Smooth muscle cell (in vitro differentiated cells): ENCODE measurements around the gene LPAR2. TPM values are rescaled to one million over a fixed set of nuclear protein-coding genes. Genes with fewer than 3 reads are reported as not detected.
"Not testable (repeated sequence)": the region's sequence is repeated elsewhere in the genome, so short reads cannot be mapped to it uniquely, and the experiment has no call there.

ENCODE experiments used
- DNase-seq: peaks from one replicate; lab custom pipeline; 2025; ENCODE audit not compliant: unreplicated experiment; lab: John Stamatoyannopoulos, UW
- H2AFZ ChIP-seq: fragments of 200-600 bp; sonication (generic); 2 replicates; pipeline ENCODE4 v1.6.0; 2016; ENCODE audit warnings: antibody characterized with exemption, low read depth, mild to moderate bottlenecking
- H3F3A ChIP-seq: fragments of 200-600 bp; sonication (generic); 2 replicates; pipeline ENCODE4 v1.6.0; 2017; ENCODE audit warnings: antibody characterized with exemption, low read depth
- H3K27ac ChIP-seq: fragments of 200-600 bp; sonication (generic); 2 replicates; pipeline ENCODE4 v1.5.1; 2016; ENCODE audit warnings: low read depth, mild to moderate bottlenecking
- H3K27me3 ChIP-seq: fragments of 200-600 bp; sonication (generic); 2 replicates; pipeline ENCODE4 v1.6.1; 2016; ENCODE audit warnings: low read depth, mild to moderate bottlenecking
- H3K36me3 ChIP-seq: fragments of 200-600 bp; sonication (generic); 2 replicates; pipeline ENCODE4 v1.5.1; 2016; ENCODE audit warnings: low read depth
- H3K4me1 ChIP-seq: fragments of 200-600 bp; sonication (generic); 2 replicates; pipeline ENCODE4 v1.5.1; 2016; ENCODE audit warnings: low read depth
- H3K4me2 ChIP-seq: fragments of 200-600 bp; sonication (generic); 2 replicates; pipeline ENCODE4 v1.6.0; 2016; ENCODE audit warnings: mild to moderate bottlenecking
- H3K4me3 ChIP-seq: fragments of 200-600 bp; sonication (generic); 2 replicates; pipeline ENCODE4 v1.5.1; 2016; ENCODE audit warnings: mild to moderate bottlenecking
- H3K79me2 ChIP-seq: fragments of 200-600 bp; sonication (generic); 2 replicates; pipeline ENCODE4 v1.6.0; 2016; ENCODE audit warnings: low read depth, mild to moderate bottlenecking
- H3K9ac ChIP-seq: fragments of 200-600 bp; sonication (generic); 2 replicates; pipeline ENCODE4 v1.6.0; 2016; ENCODE audit warnings: low read depth
- H3K9me3 ChIP-seq: fragments of 200-600 bp; sonication (generic); replicated peaks from 2 replicates; pipeline ENCODE4 v1.5.1; 2016; ENCODE audit warnings: low read depth
- H4K20me1 ChIP-seq: fragments of 200-600 bp; sonication (generic); 2 replicates; pipeline ENCODE4 v1.6.0; 2016; ENCODE audit warnings: low read depth
- CTCF ChIP-seq: fragments of 200-600 bp; sonication (generic); IDR thresholded peaks from 2 replicates; pipeline ENCODE4 v1.5.1; 2017; ENCODE audit warnings: borderline replicate concordance, mild to moderate bottlenecking, antibody characterized with exemption; ENCODE audit not compliant: insufficient read depth, poor library complexity, severe bottlenecking
- WGBS: methylation state at CpG from one replicate; pipeline ENCODE4 v1.1.7; 2016; ENCODE audit warnings: low lambda C conversion rate; 5-methylcytosine and 5-hydroxymethylcytosine counted together
- polyA plus RNA-seq: library from polyadenylated mRNA; unstranded; fragments of >200 nt; fragmentation: Nextera tagmentation; extraction: Ambion mirVana; gene quantifications from 2 replicates; pipeline ENCODE4 v1.2.1, GENCODE V29; 2016
- total RNA-seq: library from RNA; depleted of rRNA; stranded (reverse); fragments of >200 nt; gene quantifications from 2 replicates; pipeline ENCODE4 v1.2.3, GENCODE V29; 2014

Gene LPAR2
- total and polyA plus RNA-seq, 2 experiments from 2014 or later, result 13.2 to 20.1 TPM

- no peak overlapping the region for H3K4me3 ChIP-seq
- no peak for TF ChIP-seq CTCF
- H3K9me3 ChIP-seq, result no peaks in the 10 kb centered on the region
- H3K9ac ChIP-seq, result no peak overlapping the region
- no peaks in the 10 kb centered on the region for H3K79me2 ChIP-seq
- H4K20me1 ChIP-seq, result no peaks in the 10 kb centered on the region
- no peak overlapping the region for H3K27ac ChIP-seq
- no peak for DNase-seq
- H3K4me2 ChIP-seq, result no peak overlapping the region
- no peak overlapping the region for H2AFZ ChIP-seq
- no peaks in the 10 kb centered on the region for H3K27me3 ChIP-seq
- H3F3A ChIP-seq, result no peaks in the 10 kb centered on the region
- no peaks in the 10 kb centered on the region for H3K36me3 ChIP-seq
- 97% methylated on average over 1 of the region's 1 CpG for WGBS
- no peaks in the 10 kb centered on the region for H3K4me1 ChIP-seq
Measured at GRCh38 chr19:19600793-19601330, 27.2 kb downstream of the LPAR2 start.

GRCh38 chr19:19598728-19599451 lies 29.1 kb downstream of the LPAR2 start:
- H3K27me3 ChIP-seq, H3K27ac ChIP-seq, H3K4me3 ChIP-seq, H4K20me1 ChIP-seq, H3K9me3 ChIP-seq, H3K79me2 ChIP-seq, H3K4me2 ChIP-seq, H3K4me1 ChIP-seq, H2AFZ ChIP-seq, H3K9ac ChIP-seq, H3F3A ChIP-seq, H3K36me3 ChIP-seq, DNase-seq: not testable (repeated sequence)
- WGBS, result 95% methylated on average over 20 of the region's 20 CpGs

- no peaks in the 10 kb centered on the region for H3F3A ChIP-seq
- H3K4me3 ChIP-seq, result no peak overlapping the region
- 95% methylated on average over 8 of the region's 8 CpGs for WGBS
- no peak for DNase-seq
- no peaks in the 10 kb centered on the region for H3K36me3 ChIP-seq
- no peak overlapping the region for H3K27ac ChIP-seq
- H3K27me3 ChIP-seq, result no peaks in the 10 kb centered on the region
- no peaks in the 10 kb centered on the region for H3K79me2 ChIP-seq
- TF ChIP-seq CTCF, result no peak
- H2AFZ ChIP-seq, result no peak overlapping the region
- no peak overlapping the region for H3K4me2 ChIP-seq
- H3K9me3 ChIP-seq, result no peaks in the 10 kb centered on the region
- no peaks in the 10 kb centered on the region for H4K20me1 ChIP-seq
- H3K4me1 ChIP-seq, result no peaks in the 10 kb centered on the region
- no peak overlapping the region for H3K9ac ChIP-seq
Measured at GRCh38 chr19:19597809-19598306, 30.2 kb downstream of the LPAR2 start.

- Histone ChIP-seq H3K79me2 (no peaks in the 10 kb centered on the region), H3K4me3 (no peak overlapping the region), H3K36me3 (no peaks in the 10 kb centered on the region), H3K4me1 (peaks cover 6% of the 10 kb centered on the region), H3K9me3 (no peaks in the 10 kb centered on the region), H4K20me1 (no peaks in the 10 kb centered on the region), H3K27me3 (no peaks in the 10 kb centered on the region), H3K9ac (no peak overlapping the region), H2AFZ (no peak overlapping the region), H3K27ac (no peak overlapping the region), H3F3A (no peaks in the 10 kb centered on the region), H3K4me2 (no peak overlapping the region)
- no peak for DNase-seq
- WGBS, result 75% methylated on average over 8 of the region's 8 CpGs
- no peak for TF ChIP-seq CTCF
Measured at GRCh38 chr19:19595171-19595701, 32.8 kb downstream of the LPAR2 start.
